Endothelial cell of umbilical vein (primary cell): ENCODE results near the gene FMO2. TPM values are rescaled to one million over a fixed set of nuclear protein-coding genes. Genes with fewer than 3 reads are reported as not detected.

Experiments
- BruUV-seq: library from RNA; stranded (reverse); fragments of 400-500 nt; replicated peaks from 2 replicates; lab custom pipeline; 2021; lab: Mats Ljungman, UMichigan
- CTCF ChIA-PET: fragments of 300-600, 350-600 bp; sonication (Branson Sonifier 250); formaldehyde crosslinking; loops from one replicate; lab custom pipeline; 2021; ENCODE audit warnings: antibody characterized with exemption, inconsistent platforms; lab: Charles Lee
- POLR2A ChIA-PET: fragments of 300-600, 350-600 bp; sonication (Branson Sonifier 250); formaldehyde crosslinking; loops from one replicate; lab custom pipeline; 2021; ENCODE audit warnings: antibody characterized with exemption, inconsistent platforms; lab: Charles Lee
- DNase-seq: peaks from one replicate; pipeline ENCODE4 v3.0.0-alpha.2; 2011; ENCODE audit warnings: low read depth, low spot score
- FAIRE-seq: peaks from 2 replicates; lab custom pipeline; 2011; peaks lifted over from hg19 to GRCh38; lab: Jason Lieb, UNC
- H2AFZ ChIP-seq: 2 replicates; pipeline ENCODE4 v1.6.0; 2012; ENCODE audit warnings: low read depth, low read length, control low read depth, inconsistent platforms
- H3K27ac ChIP-seq: 2 replicates; pipeline ENCODE4 v1.5.1; 2011; ENCODE audit warnings: low read depth, mild to moderate bottlenecking, control low read depth, low read length, moderate library complexity; ENCODE audit not compliant: insufficient read depth
- H3K27me3 ChIP-seq, 2 experiments: 2 replicates each; pipeline versions ENCODE4 v1.6.0 to v1.6.1; 2011; ENCODE audit warnings: low read length in 2 of 2, mixed read lengths in 1 of 2; ENCODE audit not compliant: control insufficient read depth in 2 of 2, insufficient read depth in 2 of 2
- H3K36me3 ChIP-seq, 2 experiments: 2 replicates in 1 of 2; 3 replicates in 1 of 2; pipeline ENCODE4 v1.5.1; 2011; ENCODE audit warnings: low read length in 2 of 2, mild to moderate bottlenecking in 1 of 2, moderate library complexity in 1 of 2; ENCODE audit not compliant: control insufficient read depth in 2 of 2, insufficient read depth in 2 of 2; ENCODE audit errors: extremely low read depth in 1 of 2
- H3K4me1 ChIP-seq: 3 replicates; pipeline ENCODE4 v1.5.1; 2011; ENCODE audit warnings: mild to moderate bottlenecking, low read length; ENCODE audit not compliant: control insufficient read depth, insufficient read depth; ENCODE audit errors: extremely low read depth
- H3K4me2 ChIP-seq: 2 replicates; pipeline ENCODE4 v1.6.1; 2011; ENCODE audit warnings: low read length, control low read depth, mixed read lengths; ENCODE audit not compliant: insufficient read depth
- H3K4me3 ChIP-seq, 3 experiments: fragments of 200-600 bp in 1 of 3; sonication (generic), shearing (Covaris generic) in 1 of 3; replicated peaks in 1 of 3; 2 replicates each; pipeline ENCODE4 v1.5.1; 2011 to 2016; ENCODE audit warnings: control low read depth in 3 of 3, low read length in 3 of 3, mild to moderate bottlenecking in 2 of 3, inconsistent platforms in 1 of 3, low read depth in 1 of 3, moderate library complexity in 1 of 3; ENCODE audit not compliant: insufficient read depth in 1 of 3
- H3K79me2 ChIP-seq: 2 replicates; pipeline ENCODE4 v1.6.0; 2012; ENCODE audit warnings: low read length, inconsistent platforms; ENCODE audit not compliant: control insufficient read depth, insufficient read depth
- H3K9ac ChIP-seq: replicated peaks from 2 replicates; pipeline ENCODE3; 2011; ENCODE audit warnings: low read length, control low read depth; ENCODE audit not compliant: insufficient read depth; ENCODE audit errors: extremely low read depth
- H3K9me1 ChIP-seq: replicated peaks from 3 replicates; pipeline ENCODE4 v1.6.0; 2011; ENCODE audit warnings: mild to moderate bottlenecking, low read length; ENCODE audit not compliant: control insufficient read depth, insufficient read depth; ENCODE audit errors: extremely low read depth
- H3K9me3 ChIP-seq: replicated peaks from 2 replicates; pipeline ENCODE4 v1.5.1; 2012; ENCODE audit warnings: low read length, inconsistent platforms; ENCODE audit not compliant: control insufficient read depth, insufficient read depth
- H4K20me1 ChIP-seq: replicated peaks from 2 replicates; pipeline ENCODE3; 2011; ENCODE audit warnings: mild to moderate bottlenecking, low read length; ENCODE audit not compliant: control insufficient read depth, insufficient read depth; ENCODE audit errors: extremely low read depth
- EZH2 ChIP-seq: IDR thresholded peaks from 2 replicates; pipeline ENCODE4 v1.6.1; 2012; ENCODE audit warnings: borderline replicate concordance, low read depth, mild to moderate bottlenecking, moderate library complexity, low read length, inconsistent platforms; ENCODE audit not compliant: severe bottlenecking
- FOS ChIP-seq: IDR thresholded peaks from 2 replicates; pipeline ENCODE4 v1.6.1; 2011; ENCODE audit warnings: mild to moderate bottlenecking, low read length, moderate library complexity, borderline replicate concordance; ENCODE audit not compliant: insufficient read depth
- GATA2 ChIP-seq: IDR thresholded peaks from 2 replicates; pipeline ENCODE4 v1.7.0; 2011; ENCODE audit warnings: low read depth, mild to moderate bottlenecking, moderate library complexity, mixed read lengths, low read length; ENCODE audit not compliant: insufficient read length, insufficient read depth
- JUN ChIP-seq: IDR thresholded peaks from 2 replicates; pipeline ENCODE4 v1.6.1; 2011; ENCODE audit warnings: borderline replicate concordance, low read depth; ENCODE audit not compliant: insufficient read length, insufficient read depth
- MYC ChIP-seq: IDR thresholded peaks from one replicate; pipeline ENCODE4 v1.6.1; 2011; ENCODE audit warnings: mild to moderate bottlenecking, low read depth, low read length
- POLR2A ChIP-seq: IDR thresholded peaks from 2 replicates; pipeline ENCODE4 v1.6.1; 2012; ENCODE audit warnings: low read depth, mild to moderate bottlenecking, control low read depth, low read length
- POLR2AphosphoS5 ChIP-seq: IDR thresholded peaks from 2 replicates; pipeline ENCODE4 v1.6.1; 2012; ENCODE audit warnings: low read depth, mild to moderate bottlenecking, control low read depth, low read length, moderate library complexity; ENCODE audit not compliant: insufficient read depth
- dilution Hi-C: fragments of 300-500 bp; cut with MboI; formaldehyde crosslinking; loops from one replicate; pipeline ENCODE4 v1.15.0; 2019; ENCODE audit warnings: low sequenced_read_pairs; ENCODE audit not compliant: extremely low pct_ligation_motif_present
- intact Hi-C: fragments of 100-400 bp; cut with micrococcal nuclease; formaldehyde crosslinking; loops from one replicate; pipeline ENCODE4 v1.10.0; 2022
- polyA plus RNA-seq, 4 experiments: library from polyadenylated mRNA; depleted of rRNA in 3 of 4; stranded (reverse) in 3 of 4; unstranded in 1 of 4; fragments of >200 nt; gene quantifications; 2 replicates each; pipeline versions ENCODE4 v1.2.1 to v1.2.3, GENCODE V29; 2011 to 2012; ENCODE audit warnings: missing spikeins in 1 of 4
- total RNA-seq: library from RNA; stranded (reverse); gene quantifications from 2 replicates; pipeline ENCODE4 v1.2.3, GENCODE V29; 2021
- TF ChIP-seq, protein P1 (sequence below): IDR thresholded peaks from 2 replicates; pipeline ENCODE4 v1.6.1; 2011; ENCODE audit not compliant: insufficient read depth, insufficient read length
- TF ChIP-seq, protein P2 (sequence below), 2 donors: IDR thresholded peaks; 1 replicate in 1 of 2; 2 replicates in 1 of 2; pipeline ENCODE4 v1.5.1; 2011; ENCODE audit warnings: low read length in 2 of 2, mild to moderate bottlenecking in 2 of 2, moderate library complexity in 2 of 2, control low read depth in 1 of 2, inconsistent platforms in 1 of 2, low read depth in 1 of 2; ENCODE audit not compliant: insufficient read depth in 1 of 2; ENCODE audit errors: extremely low read depth in 1 of 2

FMO2 gene
- total and polyA plus RNA-seq, 2 donors (not counting 3 experiments of a cell fraction or from before 2014, with no cell fraction given) = not detected

DNA sequence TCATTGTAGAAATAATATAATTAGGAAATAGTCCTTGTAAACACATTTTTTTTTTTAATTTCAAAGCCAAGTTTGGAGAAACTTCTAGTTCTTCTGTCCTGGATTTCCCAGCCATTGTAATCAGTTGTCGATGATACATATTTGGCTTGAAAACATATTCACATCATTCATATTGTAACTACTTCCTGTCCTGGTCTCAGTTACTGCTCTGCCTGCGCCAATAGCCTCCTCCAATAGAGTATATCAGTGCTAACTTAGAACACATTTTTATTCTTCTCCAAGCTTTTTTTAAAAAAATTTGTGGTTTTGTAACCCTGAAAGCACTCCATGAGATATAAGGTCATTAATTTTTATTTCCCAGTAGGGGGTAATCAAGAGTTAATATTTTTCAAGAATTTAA lies 46.1 kb upstream of the FMO2 start:
- H3K79me2 ChIP-seq = no peaks in the 10 kb centered on the region
- ChIA-PET POLR2A (no interaction called here), CTCF (no interaction called here)
- H3K4me1 ChIP-seq = no peaks in the 10 kb centered on the region
- no peaks in the 10 kb centered on the region for H4K20me1 ChIP-seq
- H3K27me3 ChIP-seq = no peaks in the 10 kb centered on the region
- dilution Hi-C loops (no loop called here), intact Hi-C loops (no loop called here)
- H3K4me3 ChIP-seq = no peak overlapping the region
- TF ChIP-seq FOS (no peak), POLR2AphosphoS5 (no peak), EZH2 (no peak), JUN (no peak), MYC (no peak), POLR2A (no peak)
- TF ChIP-seq, protein P1, sequence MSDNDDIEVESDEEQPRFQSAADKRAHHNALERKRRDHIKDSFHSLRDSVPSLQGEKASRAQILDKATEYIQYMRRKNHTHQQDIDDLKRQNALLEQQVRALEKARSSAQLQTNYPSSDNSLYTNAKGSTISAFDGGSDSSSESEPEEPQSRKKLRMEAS = no peak
- no peak overlapping the region for H3K27ac ChIP-seq
- H2AFZ ChIP-seq = no peak overlapping the region
- BruUV-seq = no TSS peak
- H3K9ac ChIP-seq = no peak overlapping the region
- no peaks in the 10 kb centered on the region for H3K36me3 ChIP-seq
- H3K9me3 ChIP-seq = no peaks in the 10 kb centered on the region
- H3K4me2 ChIP-seq = no peak overlapping the region
- H3K9me1 ChIP-seq = no peaks in the 10 kb centered on the region
- DNase-seq (no peak), FAIRE-seq (no peak)

DNA sequence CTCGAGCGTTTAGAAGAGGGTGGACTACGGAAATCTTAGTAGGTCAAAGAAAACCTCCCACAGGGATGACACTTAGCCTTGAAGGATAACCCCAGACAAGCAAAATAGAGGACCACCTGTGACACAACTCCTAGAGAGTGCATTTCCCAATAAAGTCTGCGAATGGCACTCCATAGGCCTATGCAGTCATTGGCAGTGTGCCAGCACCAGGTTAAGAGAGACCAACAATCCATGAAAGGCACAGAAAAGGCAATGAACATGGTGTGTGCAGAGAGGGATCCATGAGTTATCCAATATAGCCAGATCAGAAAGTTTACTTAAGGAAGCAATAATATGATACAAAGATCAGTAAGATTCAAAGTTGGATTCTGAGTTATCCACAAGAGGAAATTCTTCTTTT lies 45.2 kb upstream of the FMO2 start:
- no peak for TF ChIP-seq JUN
- TF ChIP-seq EZH2 = no peak
- no peak for TF ChIP-seq MYC
- TF ChIP-seq POLR2A = no peak
- no peak for TF ChIP-seq FOS
- TF ChIP-seq, protein P2, sequence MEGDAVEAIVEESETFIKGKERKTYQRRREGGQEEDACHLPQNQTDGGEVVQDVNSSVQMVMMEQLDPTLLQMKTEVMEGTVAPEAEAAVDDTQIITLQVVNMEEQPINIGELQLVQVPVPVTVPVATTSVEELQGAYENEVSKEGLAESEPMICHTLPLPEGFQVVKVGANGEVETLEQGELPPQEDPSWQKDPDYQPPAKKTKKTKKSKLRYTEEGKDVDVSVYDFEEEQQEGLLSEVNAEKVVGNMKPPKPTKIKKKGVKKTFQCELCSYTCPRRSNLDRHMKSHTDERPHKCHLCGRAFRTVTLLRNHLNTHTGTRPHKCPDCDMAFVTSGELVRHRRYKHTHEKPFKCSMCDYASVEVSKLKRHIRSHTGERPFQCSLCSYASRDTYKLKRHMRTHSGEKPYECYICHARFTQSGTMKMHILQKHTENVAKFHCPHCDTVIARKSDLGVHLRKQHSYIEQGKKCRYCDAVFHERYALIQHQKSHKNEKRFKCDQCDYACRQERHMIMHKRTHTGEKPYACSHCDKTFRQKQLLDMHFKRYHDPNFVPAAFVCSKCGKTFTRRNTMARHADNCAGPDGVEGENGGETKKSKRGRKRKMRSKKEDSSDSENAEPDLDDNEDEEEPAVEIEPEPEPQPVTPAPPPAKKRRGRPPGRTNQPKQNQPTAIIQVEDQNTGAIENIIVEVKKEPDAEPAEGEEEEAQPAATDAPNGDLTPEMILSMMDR (IDR thresholded peaks at IDR 0.05; ENCODE audit: extremely low read depth in 1 of 2, insufficient read depth in 1 of 2, low read depth in 1 of 2, low read length in 2 of 2) = no peak
- TF ChIP-seq, protein P1 = no peak
- TF ChIP-seq POLR2AphosphoS5 = no peak
- TF ChIP-seq GATA2 = no peak
- no peaks in the 10 kb centered on the region for H4K20me1 ChIP-seq
- H3K4me3 ChIP-seq = no peak overlapping the region
- ChIA-PET POLR2A (no interaction called here), CTCF (no interaction called here)
- H3K27me3 ChIP-seq = no peaks in the 10 kb centered on the region
- H3K4me2 ChIP-seq = no peak overlapping the region
- no peak for DNase-seq
- no peak overlapping the region for H3K27ac ChIP-seq
- no TSS peak for BruUV-seq
- no peaks in the 10 kb centered on the region for H3K9me3 ChIP-seq
- no peaks in the 10 kb centered on the region for H3K4me1 ChIP-seq
- H3K79me2 ChIP-seq = no peaks in the 10 kb centered on the region
- intact Hi-C loops = no loop called here
- H3K9ac ChIP-seq = no peak overlapping the region
- H3K36me3 ChIP-seq = no peaks in the 10 kb centered on the region
- H3K9me1 ChIP-seq = no peaks in the 10 kb centered on the region
- dilution Hi-C loops = no loop called here
- H2AFZ ChIP-seq = no peak overlapping the region
- no peak for FAIRE-seq
